ENCODE results near the gene ATXN7L1.

Gene ATXN7L1

DNA sequence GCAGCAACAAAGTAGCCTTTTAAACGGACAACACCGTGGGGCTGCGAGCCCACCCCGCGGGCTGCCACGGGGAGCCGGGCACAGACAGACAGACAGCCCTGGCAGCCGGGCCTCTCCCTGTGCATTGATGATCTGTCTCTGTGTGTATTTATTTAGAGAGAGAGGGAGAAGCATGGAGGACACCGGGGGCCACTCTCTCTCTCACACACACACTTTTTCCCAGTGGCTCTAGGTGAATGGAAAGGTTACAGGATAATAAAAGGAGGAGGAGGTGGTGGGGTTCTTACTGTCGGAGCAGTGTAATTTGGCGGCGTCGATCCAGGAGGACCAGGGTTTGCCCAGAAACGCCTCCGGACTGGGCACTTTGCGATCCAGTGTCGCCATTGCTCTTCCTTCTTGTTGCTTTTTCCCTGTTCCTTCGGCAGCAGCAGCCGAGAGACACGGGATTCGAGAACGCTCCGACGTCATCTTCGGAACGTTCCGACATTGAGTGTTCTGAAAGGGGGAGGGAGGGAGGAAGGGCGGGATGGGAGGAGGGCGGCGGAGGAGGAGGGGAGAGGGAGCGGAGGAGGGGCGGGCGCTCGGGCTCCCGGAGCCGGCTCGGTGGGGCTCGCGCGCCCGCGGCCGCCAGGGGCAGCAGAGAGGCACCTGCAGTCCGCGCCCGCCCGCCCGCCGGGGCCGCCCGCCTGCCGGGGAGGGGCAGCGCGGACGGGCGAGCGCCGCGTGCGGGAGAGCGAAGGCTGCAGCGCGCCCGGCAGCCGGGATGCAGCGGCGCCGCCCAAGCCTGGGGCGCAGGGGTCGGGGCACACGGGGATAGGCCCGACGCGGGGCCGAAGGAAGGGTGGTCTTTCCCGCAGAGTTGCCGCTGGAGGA lies at the start of gene ATXN7L1 (continued):
- TF ChIP-seq ZNF48 (tag by site-specific recombination; IDR thresholded peaks at IDR 0.05) (no peak), ZNF510 (tag by site-specific recombination; IDR thresholded peaks at IDR 0.05; ENCODE audit: insufficient replicate concordance) (no peak), ZNF677 (tag by site-specific recombination; IDR thresholded peaks at IDR 0.05) (no peak), ZNF701 (tag by site-specific recombination; IDR thresholded peaks at IDR 0.05) (no peak), ZNF792 (tag by site-specific recombination; IDR thresholded peaks at IDR 0.05) (no peak; the same call in 1 of the 2 replicates), ZNF248 (tag by site-specific recombination; IDR thresholded peaks at IDR 0.05) (no peak), ZNF114 (tag by site-specific recombination; IDR thresholded peaks at IDR 0.05) (no peak), ZNF664 (tag by site-specific recombination; IDR thresholded peaks at IDR 0.05) (no peak), ZNF777 (tag by site-specific recombination; IDR thresholded peaks at IDR 0.05; ENCODE audit: borderline replicate concordance) (peak; percentile 89), KLF8 (tag by site-specific recombination; IDR thresholded peaks at IDR 0.05) (peak; percentile 67; the same call in 1 of the 2 replicates), ZNF521 (tag by site-specific recombination; IDR thresholded peaks at IDR 0.05) (no peak), ZNF19 (tag by site-specific recombination; IDR thresholded peaks at IDR 0.05; ENCODE audit: low read depth) (no peak), ZNF112 (tag by site-specific recombination; IDR thresholded peaks at IDR 0.05) (no peak), ZFP41 (tag by site-specific recombination; IDR thresholded peaks at IDR 0.05; ENCODE audit: borderline replicate concordance) (no peak), ZNF785 (tag by site-specific recombination; IDR thresholded peaks at IDR 0.05) (no peak), ZBTB20 (tag by site-specific recombination; IDR thresholded peaks at IDR 0.05) (0 out of 2 replicates have a peak, but pooled peaks have one; percentile 9), ZNF530 (tag by site-specific recombination; IDR thresholded peaks at IDR 0.05; ENCODE audit: low read depth) (no peak), ZNF391 (tag by site-specific recombination; IDR thresholded peaks at IDR 0.05; ENCODE audit: borderline replicate concordance, low read depth) (peak; percentile 43; the same call in 1 of the 2 replicates), YY1 (tag by site-specific recombination; IDR thresholded peaks at IDR 0.05) (peak; percentile 93), ZBTB8A (tag by site-specific recombination; IDR thresholded peaks at IDR 0.05) (no peak), ZNF654 (tag by site-specific recombination; IDR thresholded peaks at IDR 0.05; ENCODE audit: low read depth) (no peak), GLI4 (tag by site-specific recombination; IDR thresholded peaks at IDR 0.05) (no peak), HOXC10 (CRISPR knock-in tag; IDR thresholded peaks at IDR 0.05) (no peak), SP7 (tag by site-specific recombination; IDR thresholded peaks at IDR 0.05) (peak; percentile 42; the same call in 1 of the 2 replicates), OSR2 (tag by site-specific recombination; IDR thresholded peaks at IDR 0.05) (no peak), ZNF155 (tag by site-specific recombination; IDR thresholded peaks at IDR 0.05) (no peak), ZNF843 (tag by site-specific recombination; IDR thresholded peaks at IDR 0.05) (no peak), ZNF501 (tag by site-specific recombination; IDR thresholded peaks at IDR 0.05) (0 out of 2 replicates have a peak, but pooled peaks have one; percentile 37), KLF10 (tag by site-specific recombination; IDR thresholded peaks at IDR 0.05) (no peak), ZNF37A (tag by site-specific recombination; IDR thresholded peaks at IDR 0.05) (no peak), MEIS1 (CRISPR knock-in tag; IDR thresholded peaks at IDR 0.05; ENCODE audit: borderline replicate concordance) (peak; percentile 48; the same call in 1 of the 2 replicates), ZSCAN4 (tag by site-specific recombination; IDR thresholded peaks at IDR 0.05) (no peak), ZNF214 (tag by site-specific recombination; IDR thresholded peaks at IDR 0.05; ENCODE audit: borderline replicate concordance) (no peak), SCRT1 (tag by site-specific recombination; IDR thresholded peaks at IDR 0.05; ENCODE audit: borderline replicate concordance) (0 out of 2 replicates have a peak, but pooled peaks have one; percentile 37)
- TF ChIP-seq, protein P1, sequence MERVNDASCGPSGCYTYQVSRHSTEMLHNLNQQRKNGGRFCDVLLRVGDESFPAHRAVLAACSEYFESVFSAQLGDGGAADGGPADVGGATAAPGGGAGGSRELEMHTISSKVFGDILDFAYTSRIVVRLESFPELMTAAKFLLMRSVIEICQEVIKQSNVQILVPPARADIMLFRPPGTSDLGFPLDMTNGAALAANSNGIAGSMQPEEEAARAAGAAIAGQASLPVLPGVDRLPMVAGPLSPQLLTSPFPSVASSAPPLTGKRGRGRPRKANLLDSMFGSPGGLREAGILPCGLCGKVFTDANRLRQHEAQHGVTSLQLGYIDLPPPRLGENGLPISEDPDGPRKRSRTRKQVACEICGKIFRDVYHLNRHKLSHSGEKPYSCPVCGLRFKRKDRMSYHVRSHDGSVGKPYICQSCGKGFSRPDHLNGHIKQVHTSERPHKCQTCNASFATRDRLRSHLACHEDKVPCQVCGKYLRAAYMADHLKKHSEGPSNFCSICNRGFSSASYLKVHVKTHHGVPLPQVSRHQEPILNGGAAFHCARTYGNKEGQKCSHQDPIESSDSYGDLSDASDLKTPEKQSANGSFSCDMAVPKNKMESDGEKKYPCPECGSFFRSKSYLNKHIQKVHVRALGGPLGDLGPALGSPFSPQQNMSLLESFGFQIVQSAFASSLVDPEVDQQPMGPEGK (tag by site-specific recombination; IDR thresholded peaks at IDR 0.05) = peak; percentile 66; the same call in 1 of the 2 replicates
- TF ChIP-seq, protein P2, sequence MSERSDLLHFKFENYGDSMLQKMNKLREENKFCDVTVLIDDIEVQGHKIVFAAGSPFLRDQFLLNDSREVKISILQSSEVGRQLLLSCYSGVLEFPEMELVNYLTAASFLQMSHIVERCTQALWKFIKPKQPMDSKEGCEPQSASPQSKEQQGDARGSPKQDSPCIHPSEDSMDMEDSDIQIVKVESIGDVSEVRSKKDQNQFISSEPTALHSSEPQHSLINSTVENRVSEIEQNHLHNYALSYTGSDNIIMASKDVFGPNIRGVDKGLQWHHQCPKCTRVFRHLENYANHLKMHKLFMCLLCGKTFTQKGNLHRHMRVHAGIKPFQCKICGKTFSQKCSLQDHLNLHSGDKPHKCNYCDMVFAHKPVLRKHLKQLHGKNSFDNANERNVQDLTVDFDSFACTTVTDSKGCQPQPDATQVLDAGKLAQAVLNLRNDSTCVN (tag by site-specific recombination; optimal IDR thresholded peaks at IDR 0.05) = no peak
- TF ChIP-seq, protein P3, sequence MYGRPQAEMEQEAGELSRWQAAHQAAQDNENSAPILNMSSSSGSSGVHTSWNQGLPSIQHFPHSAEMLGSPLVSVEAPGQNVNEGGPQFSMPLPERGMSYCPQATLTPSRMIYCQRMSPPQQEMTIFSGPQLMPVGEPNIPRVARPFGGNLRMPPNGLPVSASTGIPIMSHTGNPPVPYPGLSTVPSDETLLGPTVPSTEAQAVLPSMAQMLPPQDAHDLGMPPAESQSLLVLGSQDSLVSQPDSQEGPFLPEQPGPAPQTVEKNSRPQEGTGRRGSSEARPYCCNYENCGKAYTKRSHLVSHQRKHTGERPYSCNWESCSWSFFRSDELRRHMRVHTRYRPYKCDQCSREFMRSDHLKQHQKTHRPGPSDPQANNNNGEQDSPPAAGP (tag by site-specific recombination; IDR thresholded peaks at IDR 0.05) = peak; percentile 60; the same call in 1 of the 2 replicates

Data from HEK293 (cell line).